ENCODE measurements around the gene ABCA9. TPM values are rescaled to one million over a fixed set of nuclear protein-coding genes. Genes with fewer than 3 reads are reported as not detected.

Gene ABCA9

Small RNA genes within 50 kb of the gene (small RNA-seq; reads per million reads assigned to genes)
- gene MIR4524B (ENCODE audit: low read depth): not detected

All from mesenchymal stem cell (in vitro differentiated cells and primary cell).